ENCODE results near the gene SUSD6.

The SUSD6 gene

GRCh38 chr14:69574954-69575295 is 36.5 kb upstream of the SUSD6 start:
- Histone ChIP-seq H3K36me3 (ENCODE audit: control insufficient read depth, insufficient read depth, low read length) (no peaks in the 10 kb centered on the region), H3K4me1 (ENCODE audit: control insufficient read depth, insufficient read depth, low read length) (peaks cover 6% of the 10 kb centered on the region), H3K9ac (ENCODE audit: low read length) (no peak overlapping the region), H3K4me3 (ENCODE audit: low read length) (no peak overlapping the region), H3K27ac (ENCODE audit: low read depth, low read length) (no peak overlapping the region), H3K27me3 (ENCODE audit: control insufficient read depth, insufficient read depth, low read length) (peaks cover 39% of the 10 kb centered on the region)

- Histone ChIP-seq H3K4me3 (ENCODE audit: low read length) (no peak overlapping the region), H3K4me1 (ENCODE audit: control insufficient read depth, insufficient read depth, low read length) (peaks cover under 1% of the 10 kb centered on the region), H3K27ac (ENCODE audit: low read depth, low read length) (no peak overlapping the region), H3K27me3 (ENCODE audit: control insufficient read depth, insufficient read depth, low read length) (peaks cover 6% of the 10 kb centered on the region), H3K36me3 (ENCODE audit: control insufficient read depth, insufficient read depth, low read length) (no peaks in the 10 kb centered on the region), H3K9ac (ENCODE audit: low read length) (no peak overlapping the region)
Observed at GRCh38 chr14:69579476-69579875, 31.9 kb upstream of the SUSD6 start.

GRCh38 chr14:69580009-69580577 is 31.3 kb upstream of the SUSD6 start:
- Histone ChIP-seq H3K4me1 (ENCODE audit: control insufficient read depth, insufficient read depth, low read length) (no peaks in the 10 kb centered on the region), H3K36me3 (ENCODE audit: control insufficient read depth, insufficient read depth, low read length) (no peaks in the 10 kb centered on the region), H3K27ac (ENCODE audit: low read depth, low read length) (no peak overlapping the region), H3K27me3 (ENCODE audit: control insufficient read depth, insufficient read depth, low read length) (peaks cover 4% of the 10 kb centered on the region), H3K9ac (ENCODE audit: low read length) (no peak overlapping the region), H3K4me3 (ENCODE audit: low read length) (no peak overlapping the region)

- H3K27me3 ChIP-seq (ENCODE audit: control insufficient read depth, insufficient read depth, low read length) = peaks cover under 1% of the 10 kb centered on the region
- H3K4me3 ChIP-seq (ENCODE audit: low read length) = no peak overlapping the region
- H3K9ac ChIP-seq (ENCODE audit: low read length) = no peak overlapping the region
- no peaks in the 10 kb centered on the region for H3K4me1 ChIP-seq (ENCODE audit: control insufficient read depth, insufficient read depth, low read length)
- H3K27ac ChIP-seq (ENCODE audit: low read depth, low read length) = no peak overlapping the region
- no peaks in the 10 kb centered on the region for H3K36me3 ChIP-seq (ENCODE audit: control insufficient read depth, insufficient read depth, low read length)
Observed at GRCh38 chr14:69581316-69581935, 30.0 kb upstream of the SUSD6 start.

GRCh38 chr14:69582212-69582611 is 29.2 kb upstream of the SUSD6 start:
- H3K27ac ChIP-seq (ENCODE audit: low read depth, low read length) = no peak overlapping the region
- H3K27me3 ChIP-seq (ENCODE audit: control insufficient read depth, insufficient read depth, low read length) = no peaks in the 10 kb centered on the region
- no peaks in the 10 kb centered on the region for H3K36me3 ChIP-seq (ENCODE audit: control insufficient read depth, insufficient read depth, low read length)
- H3K4me1 ChIP-seq (ENCODE audit: control insufficient read depth, insufficient read depth, low read length) = no peaks in the 10 kb centered on the region
- no peak overlapping the region for H3K9ac ChIP-seq (ENCODE audit: low read length)
- no peak overlapping the region for H3K4me3 ChIP-seq (ENCODE audit: low read length)

- Histone ChIP-seq H3K27ac (ENCODE audit: low read depth, low read length) (no peak overlapping the region), H3K36me3 (ENCODE audit: control insufficient read depth, insufficient read depth, low read length) (no peaks in the 10 kb centered on the region), H3K27me3 (ENCODE audit: control insufficient read depth, insufficient read depth, low read length) (no peaks in the 10 kb centered on the region), H3K4me3 (ENCODE audit: low read length) (no peak overlapping the region), H3K9ac (ENCODE audit: low read length) (no peak overlapping the region), H3K4me1 (ENCODE audit: control insufficient read depth, insufficient read depth, low read length) (no peaks in the 10 kb centered on the region)
Observed at GRCh38 chr14:69582829-69583228, 28.6 kb upstream of the SUSD6 start.

- H3K36me3 ChIP-seq (ENCODE audit: control insufficient read depth, insufficient read depth, low read length) = no peaks in the 10 kb centered on the region
- H3K9ac ChIP-seq (ENCODE audit: low read length) = no peak overlapping the region
- H3K4me1 ChIP-seq (ENCODE audit: control insufficient read depth, insufficient read depth, low read length) = no peaks in the 10 kb centered on the region
- H3K4me3 ChIP-seq (ENCODE audit: low read length) = no peak overlapping the region
- no peak overlapping the region for H3K27ac ChIP-seq (ENCODE audit: low read depth, low read length)
- H3K27me3 ChIP-seq (ENCODE audit: control insufficient read depth, insufficient read depth, low read length) = no peaks in the 10 kb centered on the region
Observed at GRCh38 chr14:69584389-69584788, 27.0 kb upstream of the SUSD6 start.

- Histone ChIP-seq H3K4me3 (ENCODE audit: low read length) (no peak overlapping the region), H3K36me3 (ENCODE audit: control insufficient read depth, insufficient read depth, low read length) (no peaks in the 10 kb centered on the region), H3K27ac (ENCODE audit: low read depth, low read length) (no peak overlapping the region), H3K4me1 (ENCODE audit: control insufficient read depth, insufficient read depth, low read length) (no peaks in the 10 kb centered on the region), H3K9ac (ENCODE audit: low read length) (no peak overlapping the region), H3K27me3 (ENCODE audit: control insufficient read depth, insufficient read depth, low read length) (no peaks in the 10 kb centered on the region)
Observed at GRCh38 chr14:69586404-69586803, 25.0 kb upstream of the SUSD6 start.

- Histone ChIP-seq H3K36me3 (ENCODE audit: control insufficient read depth, insufficient read depth, low read length) (no peaks in the 10 kb centered on the region), H3K4me3 (ENCODE audit: low read length) (no peak overlapping the region), H3K27ac (ENCODE audit: low read depth, low read length) (no peak overlapping the region), H3K9ac (ENCODE audit: low read length) (no peak overlapping the region), H3K4me1 (ENCODE audit: control insufficient read depth, insufficient read depth, low read length) (no peaks in the 10 kb centered on the region), H3K27me3 (ENCODE audit: control insufficient read depth, insufficient read depth, low read length) (no peaks in the 10 kb centered on the region)
Observed at GRCh38 chr14:69587389-69587788, 24.0 kb upstream of the SUSD6 start.

GRCh38 chr14:69591317-69591716 is 20.1 kb upstream of the SUSD6 start:
- no peaks in the 10 kb centered on the region for H3K36me3 ChIP-seq (ENCODE audit: control insufficient read depth, insufficient read depth, low read length)
- H3K9ac ChIP-seq (ENCODE audit: low read length) = no peak overlapping the region
- no peaks in the 10 kb centered on the region for H3K27me3 ChIP-seq (ENCODE audit: control insufficient read depth, insufficient read depth, low read length)
- H3K27ac ChIP-seq (ENCODE audit: low read depth, low read length) = no peak overlapping the region
- H3K4me3 ChIP-seq (ENCODE audit: low read length) = no peak overlapping the region
- H3K4me1 ChIP-seq (ENCODE audit: control insufficient read depth, insufficient read depth, low read length) = peaks cover 5% of the 10 kb centered on the region

GRCh38 chr14:69593018-69593677 is 18.2 kb upstream of the SUSD6 start:
- H3K27ac ChIP-seq (ENCODE audit: low read depth, low read length) = no peak overlapping the region
- no peaks in the 10 kb centered on the region for H3K36me3 ChIP-seq (ENCODE audit: control insufficient read depth, insufficient read depth, low read length)
- H3K9ac ChIP-seq (ENCODE audit: low read length) = no peak overlapping the region
- H3K27me3 ChIP-seq (ENCODE audit: control insufficient read depth, insufficient read depth, low read length) = no peaks in the 10 kb centered on the region
- no peak overlapping the region for H3K4me3 ChIP-seq (ENCODE audit: low read length)
- H3K4me1 ChIP-seq (ENCODE audit: control insufficient read depth, insufficient read depth, low read length) = peaks cover 5% of the 10 kb centered on the region

GRCh38 chr14:69594846-69595245 is 16.6 kb upstream of the SUSD6 start:
- Histone ChIP-seq H3K9ac (ENCODE audit: low read length) (no peak overlapping the region), H3K36me3 (ENCODE audit: control insufficient read depth, insufficient read depth, low read length) (no peaks in the 10 kb centered on the region), H3K4me3 (ENCODE audit: low read length) (no peak overlapping the region), H3K4me1 (ENCODE audit: control insufficient read depth, insufficient read depth, low read length) (peaks cover 5% of the 10 kb centered on the region), H3K27me3 (ENCODE audit: control insufficient read depth, insufficient read depth, low read length) (no peaks in the 10 kb centered on the region), H3K27ac (ENCODE audit: low read depth, low read length) (no peak overlapping the region)

- Histone ChIP-seq H3K4me3 (ENCODE audit: low read length) (no peak overlapping the region), H3K9ac (ENCODE audit: low read length) (no peak overlapping the region), H3K27me3 (ENCODE audit: control insufficient read depth, insufficient read depth, low read length) (no peaks in the 10 kb centered on the region), H3K4me1 (ENCODE audit: control insufficient read depth, insufficient read depth, low read length) (peaks cover 5% of the 10 kb centered on the region), H3K27ac (ENCODE audit: low read depth, low read length) (no peak overlapping the region), H3K36me3 (ENCODE audit: control insufficient read depth, insufficient read depth, low read length) (no peaks in the 10 kb centered on the region)
Observed at GRCh38 chr14:69595336-69595735, 16.1 kb upstream of the SUSD6 start.
